Activated naive CD8-positive, alpha-beta T cell treated with anti-CD3 and anti-CD28 coated beads for 36 hours (primary cell): ENCODE data around the gene KCNH1. TPM values are rescaled to one million over a fixed set of nuclear protein-coding genes. Genes with fewer than 3 reads are reported as not detected.
"Not testable (repeated sequence)": the region's sequence is repeated elsewhere in the genome, so short reads cannot be mapped to it uniquely, and the experiment has no call there.

ENCODE experiments used
- DNase-seq: peaks from one replicate; pipeline ENCODE4 v3.0.0; 2021
- H3K27ac Mint-ChIP-seq: one replicate; pipeline ENCODE4 v1.8.0; 2022; ENCODE audit warnings: mild to moderate bottlenecking, moderate library complexity, mixed read lengths
- H3K27me3 Mint-ChIP-seq: one replicate; pipeline ENCODE4 v1.8.0; 2022; ENCODE audit warnings: mild to moderate bottlenecking, mixed read lengths
- H3K36me3 Mint-ChIP-seq: one replicate; pipeline ENCODE4 v1.8.0; 2021; ENCODE audit warnings: mild to moderate bottlenecking, mixed read lengths
- H3K4me1 Mint-ChIP-seq: one replicate; pipeline ENCODE4 v1.8.0; 2021; ENCODE audit warnings: mixed read lengths
- H3K4me3 Mint-ChIP-seq: one replicate; pipeline ENCODE4 v1.8.0; 2022; ENCODE audit warnings: mild to moderate bottlenecking, moderate library complexity, mixed read lengths
- H3K9me3 Mint-ChIP-seq: one replicate; pipeline ENCODE4 v1.8.0; 2022; ENCODE audit warnings: mixed read lengths
- total RNA-seq, 2 experiments: library from RNA; stranded (reverse); gene quantifications; one replicate each; pipeline ENCODE4 v1.2.3, GENCODE V29; 2021

KCNH1 gene
- total RNA-seq, 2 experiments from 2014 or later, result not detected

DNA sequence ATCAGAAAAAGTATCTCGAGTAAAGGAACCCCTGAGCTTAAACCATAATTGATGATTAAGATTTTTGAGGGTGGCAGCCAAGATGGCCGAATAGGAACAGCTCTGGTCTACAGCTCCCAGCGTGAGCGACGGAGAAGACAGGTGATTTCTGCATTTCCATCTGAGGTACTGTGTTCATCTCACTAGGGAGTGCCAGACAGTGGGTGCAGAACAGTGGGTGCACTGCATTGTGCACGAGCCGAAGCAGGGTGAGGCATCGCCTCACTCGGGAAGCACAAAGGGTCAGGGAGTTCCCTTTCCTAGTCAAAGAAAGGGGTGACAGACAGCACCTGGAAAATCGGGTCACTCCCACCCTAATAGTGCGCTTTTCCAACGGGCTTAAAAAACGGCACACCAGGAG is 138.0 kb downstream of the KCNH1 start:
- H3K9me3 Mint-ChIP-seq, DNase-seq, H3K27ac Mint-ChIP-seq, H3K4me1 Mint-ChIP-seq, H3K36me3 Mint-ChIP-seq, H3K4me3 Mint-ChIP-seq: not testable (repeated sequence)
- H3K27me3 Mint-ChIP-seq, result peaks cover 23% of the 10 kb centered on the region

DNA sequence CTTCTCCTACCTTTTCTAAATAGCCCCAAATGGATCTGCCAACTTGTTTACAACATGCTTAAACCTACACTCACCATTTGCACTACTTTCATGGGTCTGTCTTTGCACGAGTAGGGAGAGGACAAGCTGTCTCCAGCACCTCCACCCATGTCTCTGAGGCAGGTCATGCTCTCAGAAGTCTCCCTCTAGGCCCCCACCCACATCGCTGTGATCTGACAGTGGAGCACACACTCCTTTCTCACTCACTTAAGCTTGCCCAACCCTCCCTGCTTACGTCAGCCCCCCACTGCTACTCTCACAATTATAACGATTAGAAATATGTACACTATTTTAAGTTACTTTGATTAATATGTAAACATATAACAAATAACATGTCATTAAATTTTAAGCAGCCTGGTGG is 141.1 kb downstream of the KCNH1 start:
- Mint-ChIP-seq H3K36me3 (no peaks in the 10 kb centered on the region), H3K27me3 (peaks cover 27% of the 10 kb centered on the region), H3K27ac (no peak overlapping the region), H3K9me3 (no peaks in the 10 kb centered on the region), H3K4me1 (no peaks in the 10 kb centered on the region), H3K4me3 (no peak overlapping the region)
- DNase-seq, result no peak

DNA sequence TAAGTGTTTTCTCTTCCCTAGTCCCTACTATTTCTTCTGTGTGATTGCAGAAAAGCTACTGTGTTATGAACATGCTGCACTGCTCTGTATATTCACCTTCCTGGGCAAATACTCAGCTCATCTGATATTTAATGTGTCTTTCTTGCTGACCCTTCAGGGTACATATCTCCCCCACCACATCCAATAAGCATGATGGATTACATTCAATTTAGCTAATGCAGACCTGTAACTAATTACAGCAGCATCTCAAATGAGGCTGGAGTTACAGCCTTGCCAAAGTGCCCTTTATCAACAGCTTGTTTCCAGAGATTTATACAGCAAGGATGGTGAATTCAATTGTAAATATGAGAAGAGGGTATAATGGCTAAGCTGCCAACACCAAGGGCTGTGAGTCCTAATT is 144.0 kb downstream of the KCNH1 start:
- Mint-ChIP-seq H3K27me3 (peaks cover 28% of the 10 kb centered on the region), H3K27ac (no peak overlapping the region), H3K9me3 (no peaks in the 10 kb centered on the region), H3K4me1 (no peaks in the 10 kb centered on the region), H3K36me3 (no peaks in the 10 kb centered on the region), H3K4me3 (no peak overlapping the region)
- no peak for DNase-seq

DNA sequence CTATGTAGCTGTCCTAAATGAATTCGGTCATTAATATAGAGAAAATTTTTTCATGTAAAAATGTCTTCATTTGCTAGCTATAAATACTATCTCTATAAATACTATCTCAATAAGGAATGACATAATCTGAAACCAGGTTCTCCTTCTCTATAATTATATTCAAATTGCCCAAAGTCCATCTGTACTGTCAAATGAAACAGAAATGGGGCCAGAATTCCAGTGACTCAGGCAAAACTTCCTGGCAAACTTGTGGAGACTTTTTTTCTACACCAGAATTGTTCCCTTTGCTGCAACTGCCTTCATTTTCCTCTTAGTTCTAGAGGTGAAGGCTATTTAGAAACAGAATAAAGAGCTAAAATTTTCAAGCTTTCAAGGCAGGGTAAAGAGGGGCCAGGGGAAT is 152.5 kb downstream of the KCNH1 start:
- Mint-ChIP-seq H3K36me3 (peaks cover 2% of the 10 kb centered on the region), H3K27ac (no peak overlapping the region), H3K27me3 (no peaks in the 10 kb centered on the region), H3K9me3 (peaks cover 2% of the 10 kb centered on the region), H3K4me3 (no peak overlapping the region), H3K4me1 (no peaks in the 10 kb centered on the region)
- no peak for DNase-seq

DNA sequence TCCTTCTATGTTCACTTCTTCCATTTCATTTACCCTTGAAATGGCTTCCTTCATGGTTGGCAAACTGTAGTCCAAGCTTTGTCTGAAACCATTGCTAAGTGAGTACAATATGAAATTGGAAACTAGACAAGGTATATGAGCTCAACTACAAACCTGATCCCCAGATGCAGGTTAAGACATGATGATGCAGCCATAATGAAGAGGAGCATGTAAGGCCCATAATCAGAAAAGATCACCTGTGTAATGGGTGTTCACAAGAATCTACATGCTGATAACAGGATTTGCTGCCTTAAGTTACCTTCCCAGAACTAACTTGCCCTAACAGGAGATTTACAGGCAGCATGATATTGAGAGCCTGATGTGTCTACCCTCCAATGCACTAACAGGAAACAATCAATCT is 153.9 kb downstream of the KCNH1 start:
- Mint-ChIP-seq H3K9me3 (peaks cover 3% of the 10 kb centered on the region), H3K4me3 (no peak overlapping the region)

DNA sequence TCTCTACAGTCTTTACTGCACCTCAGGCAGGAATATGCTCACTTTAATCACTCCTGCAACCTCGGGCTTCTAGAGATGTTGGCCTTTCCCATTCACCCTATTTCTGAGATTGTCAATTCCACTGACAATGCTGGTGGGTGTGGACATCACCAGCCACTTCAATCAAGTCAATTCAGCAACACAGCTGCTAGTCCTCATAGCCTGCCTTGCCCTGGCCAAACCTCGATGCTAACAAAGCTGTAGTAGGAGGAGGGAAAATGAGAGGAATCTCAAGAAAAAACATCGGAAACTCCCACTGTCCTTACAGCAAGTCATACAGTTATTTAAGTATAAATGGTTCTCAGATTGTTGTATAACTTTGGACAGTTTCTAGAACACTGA is 155.0 kb downstream of the KCNH1 start:
- no peak for DNase-seq
- peaks cover 3% of the 10 kb centered on the region for H3K9me3 Mint-ChIP-seq
- H3K4me1 Mint-ChIP-seq, result no peaks in the 10 kb centered on the region
- H3K27me3 Mint-ChIP-seq, result no peaks in the 10 kb centered on the region
- no peak overlapping the region for H3K4me3 Mint-ChIP-seq
- H3K36me3 Mint-ChIP-seq, result peaks cover 2% of the 10 kb centered on the region
- no peak overlapping the region for H3K27ac Mint-ChIP-seq

More for the DNA sequence above, 153.9 kb downstream of the KCNH1 start:
- no peaks in the 10 kb centered on the region for H3K27me3 Mint-ChIP-seq
- H3K4me1 Mint-ChIP-seq, result no peaks in the 10 kb centered on the region
- H3K36me3 Mint-ChIP-seq, result peaks cover 2% of the 10 kb centered on the region
- DNase-seq, result no peak
- no peak overlapping the region for H3K27ac Mint-ChIP-seq

DNA sequence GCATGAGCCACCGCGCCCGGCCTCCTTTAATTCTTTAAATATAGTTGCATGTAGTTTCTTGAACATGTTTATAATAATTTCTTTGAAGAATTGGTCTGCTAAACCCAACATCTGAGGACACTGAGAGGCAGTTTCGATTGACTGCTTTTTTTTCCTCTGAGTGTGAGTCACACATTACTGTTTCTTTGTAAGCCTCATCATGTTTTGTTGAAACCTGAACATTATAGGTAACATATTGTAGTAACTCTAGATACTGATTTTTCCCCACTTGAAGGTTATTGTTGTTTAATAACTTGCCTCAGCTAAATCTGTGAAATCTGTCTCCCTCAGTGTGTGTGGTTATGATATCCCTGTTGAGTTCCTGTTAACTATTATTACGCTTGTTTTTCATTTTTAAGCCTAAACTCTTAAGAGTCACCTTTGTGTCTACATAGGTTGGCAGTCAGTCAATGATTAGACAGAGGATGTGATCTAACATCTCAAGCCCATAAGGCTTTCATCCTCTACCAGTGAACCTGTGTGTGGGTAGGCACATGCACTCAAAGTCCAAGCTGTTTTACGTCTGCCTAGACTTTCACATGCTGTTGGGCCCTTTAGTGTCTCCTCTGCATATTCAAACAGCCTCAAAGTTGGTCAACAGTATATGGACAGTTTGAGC is 155.5 kb downstream of the KCNH1 start:
- peaks cover 3% of the 10 kb centered on the region for H3K9me3 Mint-ChIP-seq
- H3K27ac Mint-ChIP-seq, result no peak overlapping the region
- no peak for DNase-seq
- H3K27me3 Mint-ChIP-seq, result no peaks in the 10 kb centered on the region
- H3K36me3 Mint-ChIP-seq, result peaks cover under 1% of the 10 kb centered on the region
- H3K4me3 Mint-ChIP-seq, result no peak overlapping the region
- H3K4me1 Mint-ChIP-seq, result no peaks in the 10 kb centered on the region

DNA sequence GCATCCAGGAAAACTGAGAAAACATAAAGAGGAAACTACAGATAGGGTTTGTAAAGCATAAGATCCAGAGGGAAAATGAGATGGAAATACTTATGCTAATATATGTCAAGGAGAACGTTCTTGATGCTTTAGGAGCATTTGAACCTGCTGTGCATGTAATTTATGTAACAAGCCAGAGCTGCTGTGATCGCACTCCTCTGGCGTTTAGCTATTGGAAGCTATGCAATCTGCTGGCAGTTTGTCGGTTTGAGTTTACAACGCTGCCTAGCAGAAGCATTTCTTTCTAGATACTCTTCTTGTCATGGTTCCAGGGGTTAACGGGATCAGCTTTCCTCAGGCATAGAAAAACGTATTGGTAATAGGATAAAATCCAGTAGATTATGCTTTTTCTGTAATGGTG is 182.7 kb downstream of the KCNH1 start:
- Mint-ChIP-seq H3K27me3 (peaks cover 6% of the 10 kb centered on the region), H3K4me1 (no peaks in the 10 kb centered on the region), H3K4me3 (no peak overlapping the region)

DNA sequence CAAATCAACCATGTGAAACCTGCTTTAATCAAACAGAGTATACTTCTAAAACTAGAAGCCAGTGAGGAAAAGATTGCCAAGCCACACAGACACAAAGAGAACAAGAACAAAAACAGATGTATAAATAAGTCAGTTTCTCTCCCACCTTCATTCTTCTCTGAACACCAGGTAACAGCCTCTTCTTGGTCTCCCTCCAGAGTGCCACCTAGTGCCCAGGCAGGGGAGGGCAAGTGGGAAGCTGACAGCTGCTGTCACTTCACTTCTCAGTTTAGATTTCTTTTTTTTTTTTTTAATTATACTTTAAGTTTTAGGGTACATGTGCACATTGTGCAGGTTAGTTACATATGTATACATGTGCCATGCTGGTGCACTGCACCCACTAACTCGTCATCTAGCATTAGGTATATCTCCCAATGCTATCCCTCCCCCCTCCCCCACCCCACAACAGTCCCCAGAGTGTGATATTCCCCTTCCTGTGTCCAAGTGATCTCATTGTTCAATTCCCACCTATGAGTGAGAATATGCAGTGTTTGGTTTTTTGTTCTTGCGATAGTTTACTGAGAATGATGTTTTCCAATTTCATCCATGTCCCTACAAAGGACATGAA is 183.9 kb downstream of the KCNH1 start:
- H3K4me3 Mint-ChIP-seq, H3K27me3 Mint-ChIP-seq, H3K4me1 Mint-ChIP-seq, H3K27ac Mint-ChIP-seq, H3K36me3 Mint-ChIP-seq, H3K9me3 Mint-ChIP-seq: not testable (repeated sequence)
- DNase-seq, result peak; percentile 58

More for the DNA sequence above, 182.7 kb downstream of the KCNH1 start:
- Mint-ChIP-seq H3K27ac (no peak overlapping the region), H3K9me3 (no peaks in the 10 kb centered on the region), H3K36me3 (no peaks in the 10 kb centered on the region)
- DNase-seq, result no peak

DNA sequence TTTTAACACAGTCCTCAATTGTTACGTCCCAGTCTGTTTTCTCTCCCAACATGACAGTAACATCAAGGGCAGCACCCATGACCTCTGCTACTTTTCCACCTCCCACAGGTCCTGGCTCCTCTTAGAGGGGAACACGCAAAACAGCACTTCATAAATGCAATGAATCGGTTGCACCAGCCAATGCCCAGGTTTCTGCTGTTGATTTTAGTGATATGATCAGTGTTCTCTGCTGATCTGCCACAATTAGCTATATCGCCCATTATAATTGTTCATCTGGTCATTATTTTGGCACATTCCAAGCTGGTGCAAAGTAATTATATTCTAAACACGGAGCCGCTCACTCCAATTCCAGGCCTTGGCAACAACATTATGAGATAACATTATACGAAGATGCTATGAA is 184.5 kb downstream of the KCNH1 start:
- DNase-seq, result no peak
- Mint-ChIP-seq H3K9me3 (no peaks in the 10 kb centered on the region), H3K27me3 (no peaks in the 10 kb centered on the region), H3K27ac (no peak overlapping the region), H3K4me1 (no peaks in the 10 kb centered on the region), H3K4me3 (no peak overlapping the region), H3K36me3 (no peaks in the 10 kb centered on the region)

DNA sequence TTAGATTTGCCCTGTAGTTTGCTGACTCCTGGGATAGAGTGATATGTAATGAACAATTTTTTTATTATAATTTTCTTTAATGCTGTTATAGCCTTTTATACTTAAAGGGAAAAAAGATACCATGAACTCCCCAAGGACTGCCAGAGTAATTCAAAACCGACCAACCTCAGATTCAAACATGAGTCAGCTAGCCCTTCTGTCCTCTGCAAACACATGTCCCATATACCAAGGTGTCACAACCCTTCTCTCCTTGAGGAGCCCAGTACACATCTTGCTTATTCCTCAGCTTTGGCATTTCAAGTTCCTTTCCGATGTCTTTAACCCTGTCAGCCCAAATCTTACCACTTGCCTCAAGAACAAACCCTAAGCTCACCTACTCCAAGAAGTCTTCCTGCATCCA is 184.9 kb downstream of the KCNH1 start:
- H3K36me3 Mint-ChIP-seq, result no peaks in the 10 kb centered on the region
- no peaks in the 10 kb centered on the region for H3K9me3 Mint-ChIP-seq
- no peak overlapping the region for H3K27ac Mint-ChIP-seq
- DNase-seq, result no peak
- H3K4me3 Mint-ChIP-seq, result no peak overlapping the region
- H3K27me3 Mint-ChIP-seq, result no peaks in the 10 kb centered on the region
- H3K4me1 Mint-ChIP-seq, result no peaks in the 10 kb centered on the region

DNA sequence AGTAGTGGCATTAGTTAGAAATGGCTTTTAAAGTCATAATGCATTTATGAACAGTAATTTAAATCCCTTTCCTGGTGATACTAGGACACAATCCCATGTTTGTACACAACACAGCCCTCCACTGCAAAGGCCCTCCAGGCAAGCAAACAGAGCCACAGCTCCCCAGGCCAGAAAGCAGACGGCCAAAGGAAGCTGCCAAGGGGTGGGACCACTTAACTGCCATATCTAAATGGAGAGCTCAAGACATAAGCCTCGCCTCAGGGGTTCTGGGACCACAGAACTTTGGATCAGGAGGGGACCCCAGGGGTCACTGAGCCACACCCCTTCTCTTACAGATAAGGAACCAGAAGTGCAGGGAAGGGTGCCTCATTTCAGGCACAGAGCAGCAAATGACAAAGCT is 189.7 kb downstream of the KCNH1 start:
- Mint-ChIP-seq H3K4me1 (peaks cover 2% of the 10 kb centered on the region), H3K36me3 (no peaks in the 10 kb centered on the region), H3K9me3 (no peaks in the 10 kb centered on the region), H3K4me3 (no peak overlapping the region), H3K27ac (no peak overlapping the region), H3K27me3 (no peaks in the 10 kb centered on the region)
- DNase-seq, result no peak

DNA sequence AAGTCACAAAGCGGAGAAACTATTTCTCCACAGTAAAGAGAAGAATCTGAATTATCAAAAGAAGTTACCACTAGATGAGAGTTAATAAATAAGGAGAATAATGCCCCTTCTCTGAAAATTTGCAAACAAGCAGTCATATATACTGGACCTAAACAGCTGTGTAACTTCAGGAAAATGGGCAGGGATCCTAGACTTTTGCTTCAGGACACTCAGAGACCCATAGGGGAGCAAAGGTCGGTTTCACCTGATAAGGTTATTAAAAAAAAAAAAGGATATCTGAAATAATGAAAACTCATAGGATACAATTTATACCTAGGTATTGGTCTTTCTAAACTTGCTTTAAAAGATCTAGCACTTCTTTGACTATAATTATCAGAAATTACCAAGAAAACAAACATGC is 191.4 kb downstream of the KCNH1 start:
- Mint-ChIP-seq H3K4me3 (no peak overlapping the region), H3K27me3 (no peaks in the 10 kb centered on the region), H3K36me3 (no peaks in the 10 kb centered on the region), H3K27ac (no peak overlapping the region), H3K9me3 (no peaks in the 10 kb centered on the region), H3K4me1 (peaks cover 2% of the 10 kb centered on the region)
- no peak for DNase-seq

DNA sequence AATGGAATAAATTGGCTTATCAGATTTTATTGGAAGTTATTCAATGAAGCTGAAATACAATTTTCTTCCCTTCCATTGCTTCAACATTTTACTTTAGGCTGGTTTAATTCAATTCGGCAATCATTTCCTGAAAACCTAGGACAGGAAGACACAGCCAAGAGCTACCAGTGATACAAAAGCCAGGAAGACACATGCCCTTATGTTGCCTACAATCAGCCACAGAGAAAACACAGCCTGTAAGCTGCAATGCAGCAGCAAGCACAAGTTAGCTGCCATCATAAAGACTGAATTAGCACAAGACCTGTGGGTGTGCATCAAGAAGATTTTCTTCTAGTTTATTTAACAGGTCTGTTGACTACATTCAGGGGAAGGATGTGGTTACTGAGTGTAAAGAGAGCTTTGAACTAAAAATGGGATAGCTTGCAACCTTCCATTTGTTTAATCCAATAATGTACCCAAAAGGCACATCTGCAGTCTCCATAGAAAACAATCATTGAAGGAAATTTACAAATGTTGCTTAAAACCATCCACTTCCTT is 193.8 kb downstream of the KCNH1 start:
- H3K9me3 Mint-ChIP-seq, result no peaks in the 10 kb centered on the region
- H3K4me1 Mint-ChIP-seq, result peaks cover 2% of the 10 kb centered on the region
- no peak overlapping the region for H3K4me3 Mint-ChIP-seq
- no peak overlapping the region for H3K27ac Mint-ChIP-seq
- no peak for DNase-seq
- H3K36me3 Mint-ChIP-seq, result no peaks in the 10 kb centered on the region
- no peaks in the 10 kb centered on the region for H3K27me3 Mint-ChIP-seq

DNA sequence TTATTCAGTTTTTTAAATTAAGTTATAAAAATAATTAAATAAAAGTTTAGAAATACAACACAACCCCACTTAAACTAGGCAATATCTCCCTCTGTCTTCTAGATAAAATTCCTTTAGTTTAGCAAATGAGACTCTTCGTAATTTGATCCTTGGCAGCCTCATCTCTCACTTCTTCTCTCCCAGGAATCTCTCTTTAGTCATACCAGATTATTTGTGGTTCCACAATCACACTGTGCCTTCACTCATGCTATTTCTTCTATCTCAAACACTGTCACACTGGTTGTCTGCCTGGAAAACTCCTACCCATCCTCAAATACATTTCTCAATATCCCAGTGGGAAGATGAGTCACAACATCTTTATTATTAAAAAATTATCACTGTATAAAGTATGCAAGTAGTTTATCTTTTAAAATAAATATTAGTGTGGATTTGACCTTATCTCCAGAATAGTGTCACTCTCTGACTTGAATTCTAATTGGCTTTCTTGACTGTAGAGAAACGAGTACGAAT is 195.5 kb downstream of the KCNH1 start:
- no peaks in the 10 kb centered on the region for H3K36me3 Mint-ChIP-seq
- H3K27me3 Mint-ChIP-seq, result no peaks in the 10 kb centered on the region
- H3K4me1 Mint-ChIP-seq, result peaks cover 2% of the 10 kb centered on the region
- no peak for DNase-seq
- no peak overlapping the region for H3K27ac Mint-ChIP-seq
- H3K9me3 Mint-ChIP-seq, result no peaks in the 10 kb centered on the region
- no peak overlapping the region for H3K4me3 Mint-ChIP-seq

DNA sequence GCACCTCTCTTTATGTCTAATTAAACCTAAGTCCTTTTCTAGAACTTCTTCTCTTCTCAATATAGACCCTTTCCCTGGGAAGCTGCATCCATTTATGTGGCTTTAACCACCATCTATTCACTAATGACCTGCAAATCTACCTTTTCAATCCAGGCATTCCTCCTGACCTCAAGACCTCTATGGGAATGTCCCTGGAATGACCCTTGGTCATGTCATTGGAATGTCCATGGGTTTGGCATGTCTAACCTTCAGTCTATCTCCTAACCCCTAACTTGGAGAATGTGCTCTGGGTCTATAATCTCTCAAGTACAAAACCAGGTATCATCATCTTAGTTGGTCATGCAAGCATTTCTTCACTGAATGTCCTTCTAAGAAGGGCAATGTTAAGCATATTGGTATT is 196.1 kb downstream of the KCNH1 start:
- Mint-ChIP-seq H3K36me3 (no peaks in the 10 kb centered on the region), H3K9me3 (no peaks in the 10 kb centered on the region), H3K27me3 (no peaks in the 10 kb centered on the region), H3K4me3 (no peak overlapping the region), H3K27ac (no peak overlapping the region), H3K4me1 (peaks cover 2% of the 10 kb centered on the region)
- DNase-seq, result no peak
